Muscle of leg (tissue), 9 donors: ENCODE data around the gene RAB6C. TPM values are rescaled to one million over a fixed set of nuclear protein-coding genes. Genes with fewer than 3 reads are reported as not detected.

Experiments used
- polyA plus RNA-seq, 8 donors: library from polyadenylated mRNA; unstranded; fragments of 120-200 nt; gene quantifications; one replicate each; pipeline versions ENCODE4 v1.2.1 to v1.2.3, GENCODE V29; 2013; ENCODE audit warnings: inconsistent platforms in 1 of 8, low replicate concordance in 1 of 8; ENCODE audit not compliant: insufficient read length in 8 of 8, insufficient read depth in 1 of 8
- total RNA-seq: library from RNA; stranded (reverse); fragments of 120-200 nt; gene quantifications from one replicate; pipeline ENCODE4 v1.2.4, GENCODE V29; 2013

RAB6C gene
- total and polyA plus RNA-seq, 9 donors, result 0.09 to 0.99 (median 0.54) TPM; not detected in 1

Other genes with a start within 250 kb of the RAB6C start
- gene POTEF, start 149.6 kb downstream of the RAB6C start, total RNA-seq, result not detected
- under 1 TPM in 7 of 8 donors, not detected in 1; 0.05 to 0.50 (median 0.10) TPM for gene POTEF, start 149.6 kb downstream of the RAB6C start, polyA plus RNA-seq
- 1.5 TPM for gene CCDC74B, start 165.4 kb downstream of the RAB6C start, total RNA-seq
- 1 to 10 TPM in 7 of 8 donors, under 1 TPM in 1; 0.76 to 2.2 (median 1.1) TPM for gene CCDC74B, start 165.4 kb downstream of the RAB6C start, polyA plus RNA-seq
- gene SMPD4, start 201.9 kb downstream of the RAB6C start, total RNA-seq, result 15.4 TPM
- gene SMPD4, start 201.9 kb downstream of the RAB6C start, polyA plus RNA-seq, result 10 to 100 TPM; 35.4 to 47.3 (median 37.3) TPM
- gene MZT2B, start 202.6 kb downstream of the RAB6C start, total RNA-seq, result 203 TPM
- 100 to 1,000 TPM; 126 to 169 (median 152) TPM for gene MZT2B, start 202.6 kb downstream of the RAB6C start, polyA plus RNA-seq
- not detected for gene TUBA3E, start 218.8 kb downstream of the RAB6C start, total RNA-seq
- gene TUBA3E, start 218.8 kb downstream of the RAB6C start, polyA plus RNA-seq, result under 1 TPM in 3 of 8 donors, not detected in 5; 0.11 to 0.29 (median 0.19) TPM